Peyer's patch (tissue), 4 donors: ENCODE data around the gene PBX1.

Experiments used
- CTCF ChIP-seq, 6 experiments: fragments of 450-650 bp in 4 of 6; fragments of 200-600 bp in 2 of 6; sonication (generic) in 1 of 6; IDR thresholded peaks; one replicate each; pipeline ENCODE4 v1.5.1; 2017 to 2019; ENCODE audit warnings: antibody characterized with exemption in 6 of 6, mild to moderate bottlenecking in 3 of 6, moderate library complexity in 1 of 6
- POLR2A ChIP-seq, 2 donors: fragments of 450-650 bp; IDR thresholded peaks; one replicate each; pipeline ENCODE4 v1.5.1; 2017; ENCODE audit warnings: antibody characterized with exemption in 2 of 2, mild to moderate bottlenecking in 2 of 2, moderate library complexity in 2 of 2

- no peak for TF ChIP-seq CTCF (IDR thresholded peaks at IDR 0.05)
- no peak for TF ChIP-seq POLR2A (IDR thresholded peaks at IDR 0.05)
These were observed 277.6 kb downstream of the PBX1 start for GRCh38 chr1:164836614-164837018.
